ENCODE data around the gene SEMA3G.

SEMA3G gene

DNA sequence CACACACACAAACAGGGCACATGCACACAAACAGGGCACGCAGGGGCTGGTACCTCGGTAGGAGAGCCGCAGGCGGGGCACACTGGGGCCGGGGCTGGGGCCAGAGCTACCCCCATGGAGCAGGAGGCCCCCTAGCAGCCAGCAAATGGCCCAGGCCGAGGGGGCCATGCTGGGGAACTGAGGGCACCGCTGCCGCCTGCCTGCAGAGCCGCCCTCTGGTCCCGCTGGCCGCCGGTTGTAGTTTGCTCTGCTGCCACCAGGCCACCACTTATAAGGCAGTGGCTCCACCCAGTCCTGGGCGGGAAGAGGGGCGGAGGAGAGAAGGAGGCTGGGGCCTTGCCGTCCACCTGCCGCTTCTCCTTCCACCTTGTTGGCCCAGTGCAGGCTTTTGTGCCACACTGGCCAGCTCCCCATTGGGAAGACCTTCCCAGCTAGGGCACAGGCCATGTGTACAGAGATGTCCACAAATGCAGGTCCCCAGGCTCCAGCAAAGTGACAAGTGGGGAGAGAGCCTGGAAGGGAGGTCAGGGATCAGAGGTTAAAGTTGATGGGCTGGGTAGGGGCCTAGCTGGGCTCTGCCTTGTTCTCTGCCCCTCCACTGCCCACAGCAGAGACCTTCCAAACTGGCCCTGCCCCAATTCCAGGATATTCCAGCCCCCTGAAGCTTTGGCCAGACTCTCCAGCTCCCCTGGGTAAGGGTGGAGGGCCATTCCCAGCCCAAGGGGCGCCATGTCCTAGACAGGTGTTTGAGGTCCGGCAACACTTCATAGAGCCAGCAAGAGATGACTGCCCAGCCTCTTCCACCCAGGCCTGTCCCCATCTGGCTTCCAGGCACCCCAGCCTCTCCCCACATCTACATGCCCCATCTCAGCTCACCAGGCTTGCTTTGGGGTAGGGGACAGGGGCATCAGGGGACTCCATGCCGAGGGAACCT lies at the start of gene SEMA3G:
Gene SEMA3G (minus strand): TSS at position 244 of the 934 bp plus-strand sequence. CDS start 76 bp downstream, at position 168.
- DNase-seq (ENCODE audit: low read depth in 3 of 3, low spot score in 1 of 3), result peak; percentile 31 to 58 (median 33)

DNA sequence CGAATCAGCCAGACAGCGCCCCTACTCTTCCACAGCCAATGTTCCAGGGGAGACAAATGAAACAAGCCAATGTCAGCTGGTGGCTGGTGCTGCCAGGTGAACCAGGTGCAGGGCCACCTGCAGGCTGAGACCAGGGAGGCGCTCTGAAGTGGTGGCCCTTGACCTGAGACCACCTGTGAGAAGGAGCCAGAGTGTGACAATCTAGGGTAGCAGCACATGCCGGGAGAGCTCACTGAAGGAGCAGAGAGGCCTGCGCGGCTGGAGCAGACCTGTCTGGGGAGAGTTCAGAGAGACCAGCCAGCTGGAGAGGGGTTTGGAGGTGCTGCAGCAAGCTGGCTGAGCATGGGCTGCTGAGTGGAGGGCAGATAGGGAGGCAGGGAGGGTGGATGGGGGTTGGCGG lies 49.5 kb upstream of the SEMA3G start:
- DNase-seq (ENCODE audit: low read depth in 3 of 3, low spot score in 1 of 3), result no peak

DNA sequence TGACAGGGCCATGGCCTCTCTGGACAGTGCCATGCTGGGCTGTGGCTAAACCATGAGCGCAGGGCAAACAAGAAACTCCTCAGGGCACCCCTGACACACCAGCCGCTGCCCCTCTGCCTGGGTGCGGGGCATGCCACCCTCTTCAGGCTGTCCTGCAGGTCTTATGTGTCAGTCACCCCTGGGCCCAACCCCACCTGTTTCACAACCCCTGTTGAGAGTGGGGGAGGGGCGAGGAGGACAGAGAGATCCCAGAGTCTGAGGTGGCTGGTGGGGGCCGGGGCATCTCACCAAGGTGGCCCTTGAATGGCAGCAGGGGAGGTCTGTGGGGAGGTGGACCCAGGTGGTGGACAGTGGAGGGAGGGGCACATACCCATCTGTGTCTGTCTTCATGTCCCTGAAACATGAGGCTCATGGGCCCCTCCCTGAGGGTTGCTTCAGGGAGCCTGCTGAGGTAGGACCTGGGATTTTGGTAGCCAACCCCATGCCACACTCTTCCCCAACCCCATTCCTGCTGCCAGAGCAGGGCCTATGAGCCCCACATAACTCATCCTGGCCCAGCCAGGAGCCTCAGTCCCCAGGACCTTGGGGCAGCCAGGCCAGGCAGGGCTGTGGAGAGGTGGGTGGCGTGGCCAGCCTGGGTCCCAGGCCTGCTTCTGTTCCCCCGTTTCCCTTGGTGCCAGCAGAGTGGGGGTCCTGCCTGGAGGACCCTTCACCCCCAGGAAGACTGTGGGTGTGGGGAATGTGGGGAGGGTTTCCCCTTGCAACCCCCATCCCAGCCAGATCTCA lies 48.5 kb upstream of the SEMA3G start:
- DNase-seq (ENCODE audit: low read depth in 3 of 3, low spot score in 1 of 3), result no peak

DNA sequence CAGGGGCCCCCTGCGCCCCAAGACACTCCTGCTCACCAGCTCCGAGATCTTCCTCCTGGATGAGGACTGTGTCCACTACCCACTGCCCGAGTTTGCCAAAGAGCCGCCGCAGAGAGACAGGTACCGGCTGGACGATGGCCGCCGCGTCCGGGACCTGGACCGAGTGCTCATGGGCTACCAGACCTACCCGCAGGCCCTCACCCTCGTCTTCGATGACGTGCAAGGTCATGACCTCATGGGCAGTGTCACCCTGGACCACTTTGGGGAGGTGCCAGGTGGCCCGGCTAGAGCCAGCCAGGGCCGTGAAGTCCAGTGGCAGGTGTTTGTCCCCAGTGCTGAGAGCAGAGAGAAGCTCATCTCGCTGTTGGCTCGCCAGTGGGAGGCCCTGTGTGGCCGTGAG lies 47.2 kb upstream of the SEMA3G start:
- no peak for DNase-seq (ENCODE audit: low read depth in 3 of 3, low spot score in 1 of 3)

DNA sequence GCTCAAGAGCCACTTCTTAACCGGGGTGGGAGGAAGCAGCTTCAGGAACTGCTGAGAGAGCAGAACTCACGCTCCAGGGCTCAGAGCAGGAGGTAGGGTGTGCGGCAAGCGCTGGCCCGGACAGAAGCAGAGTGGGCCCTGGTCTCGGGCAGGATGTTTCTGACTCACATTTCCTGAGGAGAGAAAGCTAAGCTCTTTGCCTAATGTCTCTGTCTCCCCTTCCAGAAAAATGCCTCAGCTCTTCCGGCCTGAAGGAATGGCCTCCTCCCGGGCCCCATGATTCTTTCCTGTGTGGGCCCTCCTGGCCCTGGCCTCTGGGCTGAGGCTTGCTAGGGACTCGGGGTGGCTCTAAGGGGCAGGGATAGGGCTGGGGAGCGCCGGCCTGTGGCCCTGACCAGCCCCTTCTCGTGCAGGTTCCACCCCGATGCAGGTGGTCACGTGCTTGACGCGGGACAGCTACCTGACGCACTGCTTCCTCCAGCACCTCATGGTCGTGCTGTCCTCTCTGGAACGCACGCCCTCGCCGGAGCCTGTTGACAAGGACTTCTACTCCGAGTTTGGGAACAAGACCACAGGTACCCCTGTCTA lies 46.1 kb upstream of the SEMA3G start:
- no peak for DNase-seq (ENCODE audit: low read depth in 3 of 3, low spot score in 1 of 3)

DNA sequence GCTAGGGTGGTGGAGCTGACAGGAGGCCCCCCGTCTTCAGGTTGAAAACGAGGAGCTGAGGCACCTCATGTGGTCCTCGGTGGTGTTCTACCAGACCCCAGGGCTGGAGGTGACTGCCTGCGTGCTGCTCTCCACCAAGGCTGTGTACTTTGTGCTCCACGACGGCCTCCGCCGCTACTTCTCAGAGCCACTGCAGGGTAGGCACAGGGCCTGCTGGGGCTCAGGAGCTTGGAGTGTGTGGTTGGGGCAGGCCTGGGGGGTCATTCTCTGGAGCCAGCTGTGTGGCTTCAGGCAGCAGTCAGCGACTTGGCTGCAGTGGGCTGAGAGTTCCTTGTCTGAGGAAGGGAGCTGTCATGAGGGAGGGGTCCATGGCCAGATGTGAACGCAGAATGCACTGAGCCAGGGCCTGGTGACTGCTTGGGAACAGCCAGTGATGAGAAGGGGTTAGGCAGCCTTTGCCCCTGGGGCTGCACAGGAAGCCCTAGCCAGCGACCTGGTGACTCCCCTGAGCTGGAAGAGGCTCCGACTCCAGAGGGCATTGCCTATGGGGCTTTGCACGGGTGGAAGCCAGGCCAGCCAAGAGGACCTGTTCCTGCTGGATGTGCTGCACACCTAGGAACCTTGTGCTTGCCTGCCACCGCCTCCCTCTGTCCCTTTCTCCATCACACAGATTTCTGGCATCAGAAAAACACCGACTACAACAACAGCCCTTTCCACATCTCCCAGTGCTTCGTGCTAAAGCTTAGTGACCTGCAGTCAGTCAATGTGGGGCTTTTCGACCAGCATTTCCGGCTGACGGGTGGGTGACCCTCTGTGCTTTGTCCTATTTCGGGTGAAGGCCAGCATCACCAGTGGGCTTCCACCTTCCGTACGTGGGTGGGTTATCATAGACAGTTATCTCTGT lies 45.4 kb upstream of the SEMA3G start:
- DNase-seq (ENCODE audit: low read depth in 3 of 3, low spot score in 1 of 3), result no peak

DNA sequence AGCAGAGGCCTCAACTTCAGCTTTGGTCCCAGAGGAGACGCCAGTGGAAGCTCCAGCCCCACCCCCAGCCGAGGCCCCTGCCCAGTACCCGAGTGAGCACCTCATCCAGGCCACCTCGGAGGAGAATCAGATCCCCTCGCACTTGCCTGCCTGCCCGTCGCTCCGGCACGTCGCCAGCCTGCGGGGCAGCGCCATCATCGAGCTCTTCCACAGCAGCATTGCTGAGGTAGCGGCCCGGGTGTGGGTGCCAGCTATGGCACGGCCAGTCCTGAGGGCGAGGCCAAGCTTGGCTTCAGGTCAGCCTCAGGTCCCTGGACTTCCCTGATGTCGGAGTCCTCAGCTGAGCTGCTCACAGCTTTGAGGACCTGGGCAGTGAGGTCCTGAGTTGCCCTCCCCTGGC lies 44.5 kb upstream of the SEMA3G start:
- DNase-seq (ENCODE audit: low read depth in 3 of 3, low spot score in 1 of 3), result no peak

DNA sequence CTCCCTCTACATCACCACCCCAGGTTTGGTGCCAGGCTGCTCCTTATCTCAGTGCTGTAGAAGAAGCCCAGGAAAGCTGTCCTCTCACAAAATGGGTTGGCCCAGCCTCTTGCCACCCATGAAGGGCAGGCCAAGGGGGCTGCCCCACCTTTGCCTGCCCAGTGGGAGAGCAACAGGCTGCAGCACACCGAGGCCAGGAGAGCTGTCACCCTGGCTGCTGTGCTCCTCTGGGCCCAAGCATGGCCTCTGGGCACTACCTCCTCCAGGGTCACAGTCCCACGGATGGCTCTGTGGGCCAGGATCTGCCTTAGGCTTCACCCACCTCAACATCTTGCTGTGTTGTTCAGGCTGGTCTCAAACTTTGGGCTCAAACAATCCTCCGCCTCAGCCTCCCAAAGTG lies 43.8 kb upstream of the SEMA3G start:
- DNase-seq (ENCODE audit: low read depth in 3 of 3, low spot score in 1 of 3), result no peak

DNA sequence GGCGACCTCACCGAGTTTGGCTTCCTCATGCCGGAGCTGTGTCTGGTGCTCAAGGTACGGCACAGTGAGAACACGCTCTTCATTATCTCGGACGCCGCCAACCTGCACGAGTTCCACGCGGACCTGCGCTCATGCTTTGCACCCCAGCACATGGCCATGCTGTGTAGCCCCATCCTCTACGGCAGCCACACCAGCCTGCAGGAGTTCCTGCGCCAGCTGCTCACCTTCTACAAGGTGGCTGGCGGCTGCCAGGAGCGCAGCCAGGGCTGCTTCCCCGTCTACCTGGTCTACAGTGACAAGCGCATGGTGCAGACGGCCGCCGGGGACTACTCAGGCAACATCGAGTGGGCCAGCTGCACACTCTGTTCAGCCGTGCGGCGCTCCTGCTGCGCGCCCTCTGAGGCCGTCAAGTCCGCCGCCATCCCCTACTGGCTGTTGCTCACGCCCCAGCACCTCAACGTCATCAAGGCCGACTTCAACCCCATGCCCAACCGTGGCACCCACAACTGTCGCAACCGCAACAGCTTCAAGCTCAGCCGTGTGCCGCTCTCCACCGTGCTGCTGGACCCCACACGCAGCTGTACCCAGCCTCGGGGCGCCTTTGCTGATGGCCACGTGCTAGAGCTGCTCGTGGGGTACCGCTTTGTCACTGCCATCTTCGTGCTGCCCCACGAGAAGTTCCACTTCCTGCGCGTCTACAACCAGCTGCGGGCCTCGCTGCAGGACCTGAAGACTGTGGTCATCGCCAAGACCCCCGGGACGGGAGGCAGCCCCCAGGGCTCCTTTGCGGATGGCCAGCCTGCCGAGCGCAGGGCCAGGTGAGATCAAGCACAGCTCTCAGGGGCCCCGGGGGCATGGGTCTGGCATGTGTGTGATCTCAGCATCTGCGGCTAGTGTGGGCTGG lies 43.1 kb upstream of the SEMA3G start:
- DNase-seq (ENCODE audit: low read depth in 3 of 3, low spot score in 1 of 3), result no peak

DNA sequence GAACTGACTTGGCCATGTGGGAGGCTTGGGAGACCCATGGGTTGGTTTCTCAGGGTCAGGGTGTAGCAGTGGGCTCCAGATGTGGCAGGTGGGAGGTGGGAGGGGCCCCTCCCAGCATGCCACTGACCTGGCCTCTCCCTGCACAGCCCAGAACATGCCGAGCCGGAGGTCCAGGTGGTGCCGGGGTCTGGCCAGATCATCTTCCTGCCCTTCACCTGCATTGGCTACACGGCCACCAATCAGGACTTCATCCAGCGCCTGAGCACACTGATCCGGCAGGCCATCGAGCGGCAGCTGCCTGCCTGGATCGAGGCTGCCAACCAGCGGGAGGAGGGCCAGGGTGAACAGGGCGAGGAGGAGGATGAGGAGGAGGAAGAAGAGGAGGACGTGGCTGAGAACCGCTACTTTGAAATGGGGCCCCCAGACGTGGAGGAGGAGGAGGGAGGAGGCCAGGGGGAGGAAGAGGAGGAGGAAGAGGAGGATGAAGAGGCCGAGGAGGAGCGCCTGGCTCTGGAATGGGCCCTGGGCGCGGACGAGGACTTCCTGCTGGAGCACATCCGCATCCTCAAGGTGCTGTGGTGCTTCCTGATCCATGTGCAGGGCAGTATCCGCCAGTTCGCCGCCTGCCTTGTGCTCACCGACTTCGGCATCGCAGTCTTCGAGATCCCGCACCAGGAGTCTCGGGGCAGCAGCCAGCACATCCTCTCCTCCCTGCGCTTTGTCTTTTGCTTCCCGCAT lies 42.3 kb upstream of the SEMA3G start:
- no peak for DNase-seq (ENCODE audit: low read depth in 3 of 3, low spot score in 1 of 3)

DNA sequence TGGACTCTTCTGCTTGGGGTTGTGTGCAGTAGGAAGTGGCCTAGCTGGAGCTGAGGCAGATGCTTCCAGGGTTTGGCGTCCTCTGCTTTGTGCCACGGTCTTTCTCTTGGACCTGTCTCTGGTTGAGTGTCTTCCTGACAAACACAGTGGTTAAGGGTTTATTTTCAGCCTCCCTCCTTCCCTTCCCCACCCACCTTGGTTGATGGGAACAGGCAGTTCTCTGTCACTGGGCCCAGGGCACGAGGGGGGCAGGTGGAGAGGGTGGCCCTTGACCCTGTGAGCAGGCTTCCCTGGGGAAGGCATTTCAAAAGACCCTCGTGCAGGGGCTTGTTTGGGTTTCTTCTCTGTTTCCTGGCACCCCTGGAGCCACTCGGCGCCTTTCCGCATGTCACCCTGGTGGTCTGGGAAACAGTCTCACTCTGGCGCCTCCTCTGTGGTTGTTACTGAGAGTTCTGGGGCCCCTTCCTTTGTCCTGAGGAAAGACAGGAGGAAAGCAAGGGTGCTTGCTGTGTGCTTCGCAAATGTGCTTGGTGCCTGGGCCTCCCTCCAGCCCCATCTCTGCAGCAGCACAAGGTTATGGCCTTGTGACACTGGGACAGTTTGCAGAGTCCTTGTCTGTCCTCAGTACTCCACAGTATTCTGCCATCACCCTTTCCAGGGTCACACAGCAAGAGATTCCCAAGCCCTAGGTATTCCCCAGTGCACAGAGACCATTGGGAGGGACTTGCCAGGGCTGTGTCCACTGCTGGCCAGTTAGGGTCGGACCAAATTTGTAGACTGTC lies 40.0 kb upstream of the SEMA3G start:
- DNase-seq (ENCODE audit: low read depth in 3 of 3, low spot score in 1 of 3), result no peak

DNA sequence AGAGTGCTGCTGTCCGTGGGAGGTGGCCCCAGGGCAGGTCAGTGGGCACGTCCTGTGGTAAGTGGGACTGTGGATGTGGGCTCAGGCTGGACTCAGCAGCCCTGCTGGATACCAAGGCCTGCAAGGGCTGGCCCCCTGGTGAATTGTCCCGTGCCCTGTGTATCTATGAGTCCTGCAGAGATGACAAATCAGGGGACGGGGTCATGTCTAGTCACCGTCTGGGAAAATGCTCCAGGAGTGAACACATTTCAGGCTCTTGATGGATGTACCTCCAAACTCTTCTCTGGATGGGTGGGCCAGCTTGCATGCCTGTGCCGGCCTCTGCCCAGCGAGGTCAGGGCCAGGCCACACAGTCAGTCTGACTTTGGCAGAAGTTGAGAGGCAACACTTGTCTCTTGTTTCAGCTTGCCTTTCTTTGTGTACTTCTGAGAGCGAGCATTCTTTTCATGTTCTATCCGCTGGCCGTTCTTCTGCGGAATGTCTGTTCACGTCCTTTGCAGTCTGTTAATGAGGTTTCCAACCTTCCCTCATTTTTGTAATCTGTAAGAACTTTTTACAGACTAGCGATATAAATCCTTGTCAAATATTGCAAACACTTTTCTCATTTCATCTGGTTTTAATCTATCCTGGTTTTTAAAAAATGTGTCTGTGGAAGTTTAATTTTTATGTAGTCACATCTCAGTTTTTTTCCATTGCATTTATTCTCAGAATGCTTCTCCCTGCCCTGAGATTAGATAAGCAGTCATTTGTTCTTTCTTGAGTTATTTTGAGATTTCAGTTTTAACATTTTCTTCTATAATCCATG lies 38.9 kb upstream of the SEMA3G start:
- no peak for DNase-seq (ENCODE audit: low read depth in 3 of 3, low spot score in 1 of 3)

DNA sequence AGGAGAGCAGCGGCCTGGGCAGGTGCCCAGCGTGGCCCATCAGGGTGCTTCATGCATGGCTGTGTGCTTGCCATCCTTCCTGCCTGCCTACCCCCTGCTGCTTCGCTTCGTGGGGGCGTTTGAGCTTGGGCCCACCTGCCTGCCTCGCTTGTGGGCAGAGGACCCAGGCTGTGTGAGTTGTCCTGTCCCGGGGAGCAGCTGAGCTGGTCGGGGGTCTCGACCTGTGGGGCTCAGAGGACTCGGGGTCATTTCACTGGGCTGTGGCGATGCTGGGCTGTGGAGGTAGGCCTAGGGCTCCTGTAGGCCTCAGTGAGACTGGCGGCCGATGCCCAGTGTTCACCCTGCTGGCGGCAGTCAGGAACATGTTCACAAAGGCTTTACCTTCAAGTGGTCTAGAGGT lies 38.2 kb upstream of the SEMA3G start:
- DNase-seq (ENCODE audit: low read depth in 3 of 3, low spot score in 1 of 3), result no peak

DNA sequence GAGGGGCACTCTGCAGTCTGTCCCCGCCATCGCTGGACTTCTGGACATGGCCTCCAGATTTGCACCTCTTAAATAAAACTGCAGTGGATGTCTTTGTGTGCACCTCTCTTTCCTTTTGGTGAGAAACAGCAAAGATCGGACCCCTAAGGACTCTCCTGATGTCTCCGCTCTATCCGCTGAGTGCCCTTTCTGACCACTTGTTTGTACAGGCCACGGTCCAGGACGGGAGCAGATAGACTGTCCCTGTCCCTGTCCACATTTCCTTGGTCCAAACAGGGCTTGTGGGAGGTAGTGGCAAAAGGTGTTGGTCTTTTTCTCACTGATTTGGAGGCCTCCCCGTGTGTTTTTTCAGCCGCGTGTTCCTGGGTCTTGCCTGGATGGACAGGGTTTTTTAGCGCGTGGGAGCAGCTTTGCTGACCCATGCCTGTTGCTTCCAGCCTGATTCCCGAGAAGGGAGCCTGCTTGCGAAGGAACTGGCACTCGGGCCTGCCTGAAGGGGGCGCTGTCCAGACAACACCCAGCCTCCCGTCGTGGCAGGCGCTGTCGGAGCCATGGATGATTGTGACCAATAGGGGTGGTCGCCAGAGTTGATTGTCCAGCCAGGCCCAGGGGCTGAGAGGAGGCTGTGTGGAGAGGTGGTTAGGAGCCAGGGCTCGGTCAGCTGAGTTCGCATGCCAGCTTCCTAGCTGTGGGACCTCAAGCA lies 37.1 kb upstream of the SEMA3G start:
- no peak for DNase-seq (ENCODE audit: low read depth in 3 of 3, low spot score in 1 of 3)

DNA sequence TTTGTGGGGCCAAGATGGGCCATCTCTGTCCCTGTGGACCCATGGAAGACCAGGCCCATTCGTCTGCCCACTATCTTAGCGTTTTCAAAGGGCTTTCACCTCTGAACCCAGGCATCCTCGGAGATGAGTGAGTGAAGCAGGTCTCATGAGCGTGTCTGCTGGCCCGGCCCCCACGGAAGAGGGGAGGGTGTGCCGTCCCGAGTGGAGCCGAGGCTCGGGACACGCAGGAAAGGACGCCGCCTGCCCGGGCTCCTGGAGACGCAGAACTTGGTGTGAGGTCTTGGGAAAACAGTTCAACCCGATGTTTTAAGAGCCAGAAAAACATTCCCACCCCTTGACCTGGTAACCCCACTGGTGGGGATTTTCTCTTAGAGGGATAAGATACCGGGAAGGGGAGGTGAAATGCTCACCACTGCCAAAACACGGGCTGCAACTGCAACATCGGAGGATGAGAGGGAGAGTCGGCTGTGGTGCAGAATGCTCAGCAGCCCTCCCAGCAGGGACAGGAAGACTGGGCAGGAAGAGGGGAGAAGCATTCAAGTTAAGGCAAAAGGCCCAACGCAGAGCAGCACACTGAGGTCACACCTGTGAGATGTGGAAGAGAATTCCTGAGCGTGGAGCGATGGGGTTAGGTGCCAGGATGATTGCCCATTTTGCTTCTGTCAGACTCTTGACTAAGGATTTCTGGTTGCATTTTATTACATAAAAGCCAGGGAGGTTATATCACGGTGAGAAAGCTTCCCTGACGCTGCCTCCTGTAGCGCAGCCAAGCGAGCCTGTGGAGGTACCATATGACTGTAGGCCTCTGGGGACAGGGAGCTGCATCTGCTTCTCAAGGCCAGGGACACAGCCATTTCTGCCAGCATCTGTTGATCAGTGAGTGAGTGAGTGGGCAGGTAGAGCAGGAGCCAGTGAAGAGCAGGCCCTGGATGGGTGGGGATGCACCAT lies 36.1 kb upstream of the SEMA3G start:
- no peak for DNase-seq (ENCODE audit: low read depth in 3 of 3, low spot score in 1 of 3)

Data from stimulated activated CD4-positive, alpha-beta T cell treated with anti-CD3 and anti-CD28 coated beads, TNF-alpha, amount 100 ng/mL, for 1 hour (primary cell).